Vagina (tissue), 2 donors: ENCODE measurements around the gene DLEC1. TPM values are rescaled to one million over a fixed set of nuclear protein-coding genes. Genes with fewer than 3 reads are reported as not detected.

Experiments used
- DNase-seq, 2 donors: peaks; one replicate each; pipeline ENCODE4 v3.0.0-alpha.2; 2017; ENCODE audit errors: extremely low spot score in 2 of 2
- H3K27ac ChIP-seq: fragments of 200-600 bp; sonication (generic); one replicate; pipeline ENCODE4 v1.5.1; 2019
- H3K27me3 ChIP-seq: fragments of 200-600 bp; sonication (generic); one replicate; pipeline ENCODE4 v1.5.1; 2019
- H3K36me3 ChIP-seq, 2 donors: fragments of 200-600 bp; sonication (generic); one replicate each; pipeline ENCODE4 v1.5.1; 2017 to 2019
- H3K4me1 ChIP-seq: fragments of 200-600 bp; sonication (generic); one replicate; pipeline ENCODE4 v1.5.1; 2019
- H3K4me3 ChIP-seq, 2 donors: fragments of 200-600 bp; sonication (generic); 1 replicate in 1 of 2; 2 replicates in 1 of 2; pipeline ENCODE4 v1.5.1; 2016 to 2019
- H3K9me3 ChIP-seq: fragments of 200-600 bp; sonication (generic); one replicate; pipeline ENCODE4 v1.5.1; 2019
- POLR2A ChIP-seq, 2 donors: fragments of 450-650 bp; IDR thresholded peaks; one replicate each; pipeline ENCODE4 v1.6.1; 2017; ENCODE audit warnings: antibody characterized with exemption in 2 of 2, mild to moderate bottlenecking in 2 of 2, moderate library complexity in 2 of 2
- POLR2AphosphoS5 ChIP-seq, 2 donors: sonication (generic); formaldehyde crosslinking; IDR thresholded peaks; one replicate each; pipeline ENCODE4 v1.9.0; 2017; ENCODE audit warnings: antibody characterized with exemption in 2 of 2, mild to moderate bottlenecking in 2 of 2, low read depth in 1 of 2; ENCODE audit not compliant: insufficient read depth in 1 of 2
- intact Hi-C: fragments of 100-400 bp; cut with DNase I; formaldehyde crosslinking; loops from one replicate; pipeline ENCODE4 v1.15.1; 2023
- total RNA-seq: library from RNA; depleted of rRNA; stranded (reverse); fragments of >200 nt; gene quantifications from one replicate; pipeline ENCODE4 v1.2.3, GENCODE V29; 2016
- TF ChIP-seq, protein P1 (sequence below), 3 experiments: fragments of 450-650 bp in 2 of 3; fragments of 200-600 bp in 1 of 3; sonication (generic) in 1 of 3; IDR thresholded peaks; one replicate each; pipeline ENCODE4 v1.5.1; 2017 to 2019; ENCODE audit warnings: antibody characterized with exemption in 3 of 3, mild to moderate bottlenecking in 2 of 3, moderate library complexity in 2 of 3

Gene DLEC1
- total RNA-seq, 1 donor from 2014 or later, result 0.25 TPM

DNA sequence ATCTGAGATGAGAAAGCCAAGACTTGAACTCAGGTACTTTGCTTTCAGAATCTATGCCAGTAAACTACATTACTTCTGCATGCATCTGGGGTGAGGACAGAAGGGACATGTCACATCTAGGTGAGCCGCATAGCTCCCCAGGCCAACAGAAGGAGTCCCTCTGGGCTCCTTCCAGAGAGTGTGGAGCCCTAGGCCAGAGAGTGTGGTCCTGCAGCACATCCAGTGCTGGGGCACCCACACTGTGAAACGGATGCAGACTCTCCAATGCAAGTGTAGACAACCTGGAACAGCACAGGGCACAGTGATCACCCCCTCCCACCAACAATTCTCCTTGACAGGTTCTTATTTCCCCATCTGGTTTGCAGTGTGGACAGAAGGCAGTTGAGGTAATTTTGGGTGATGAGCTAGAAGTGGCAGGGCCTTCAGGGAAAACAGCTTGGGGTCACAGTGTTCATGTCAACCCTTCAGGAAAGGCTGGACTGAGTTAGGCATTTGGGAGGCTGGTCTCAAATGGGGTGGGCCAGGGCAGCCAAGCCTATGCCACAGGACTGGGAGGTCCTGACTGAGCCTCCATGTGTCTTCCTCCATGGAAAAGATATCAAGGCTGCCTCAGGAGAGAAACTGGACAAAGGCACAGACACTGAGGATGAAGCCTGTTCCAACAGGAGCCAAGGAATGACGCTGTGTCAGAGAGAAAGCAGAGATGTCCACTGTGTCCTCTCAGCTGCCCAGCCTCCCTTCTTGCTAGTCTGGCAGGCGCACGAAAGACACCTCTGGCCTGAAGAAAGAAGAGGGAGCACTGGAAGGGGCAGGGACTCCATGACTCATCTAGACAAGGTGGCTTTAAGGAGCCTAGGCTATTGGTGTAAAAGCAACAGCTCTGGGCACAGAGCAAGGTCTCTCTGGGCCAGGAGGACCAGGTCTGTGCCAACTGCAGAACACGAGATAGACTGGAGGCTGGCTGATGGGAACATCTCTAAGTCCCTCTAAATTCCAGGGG, 11.2 kb upstream of the DLEC1 start:
- DNase-seq, result peak in 1 of 2 donors; percentile 84
- Histone ChIP-seq H3K4me3 (no peak overlapping the region), H3K36me3 (no peaks in the 10 kb centered on the region), H3K9me3 (no peaks in the 10 kb centered on the region), H3K27me3 (no peaks in the 10 kb centered on the region), H3K27ac (peak overlapping the region; percentile 95), H3K4me1 (peaks cover 77% of the 10 kb centered on the region)
- intact Hi-C loops, result no loop called here
- TF ChIP-seq POLR2AphosphoS5 (IDR thresholded peaks at IDR 0.05; ENCODE audit: insufficient read depth in 1 of 2, low read depth in 1 of 2) (no peak), POLR2A (IDR thresholded peaks at IDR 0.05) (no peak)
- TF ChIP-seq, protein P1, sequence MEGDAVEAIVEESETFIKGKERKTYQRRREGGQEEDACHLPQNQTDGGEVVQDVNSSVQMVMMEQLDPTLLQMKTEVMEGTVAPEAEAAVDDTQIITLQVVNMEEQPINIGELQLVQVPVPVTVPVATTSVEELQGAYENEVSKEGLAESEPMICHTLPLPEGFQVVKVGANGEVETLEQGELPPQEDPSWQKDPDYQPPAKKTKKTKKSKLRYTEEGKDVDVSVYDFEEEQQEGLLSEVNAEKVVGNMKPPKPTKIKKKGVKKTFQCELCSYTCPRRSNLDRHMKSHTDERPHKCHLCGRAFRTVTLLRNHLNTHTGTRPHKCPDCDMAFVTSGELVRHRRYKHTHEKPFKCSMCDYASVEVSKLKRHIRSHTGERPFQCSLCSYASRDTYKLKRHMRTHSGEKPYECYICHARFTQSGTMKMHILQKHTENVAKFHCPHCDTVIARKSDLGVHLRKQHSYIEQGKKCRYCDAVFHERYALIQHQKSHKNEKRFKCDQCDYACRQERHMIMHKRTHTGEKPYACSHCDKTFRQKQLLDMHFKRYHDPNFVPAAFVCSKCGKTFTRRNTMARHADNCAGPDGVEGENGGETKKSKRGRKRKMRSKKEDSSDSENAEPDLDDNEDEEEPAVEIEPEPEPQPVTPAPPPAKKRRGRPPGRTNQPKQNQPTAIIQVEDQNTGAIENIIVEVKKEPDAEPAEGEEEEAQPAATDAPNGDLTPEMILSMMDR (IDR thresholded peaks at IDR 0.05), result no peak

- Histone ChIP-seq H3K4me1 (peaks cover 67% of the 10 kb centered on the region), H3K4me3 (peak overlapping the region; percentile 80), H3K9me3 (no peaks in the 10 kb centered on the region), H3K27me3 (no peaks in the 10 kb centered on the region), H3K36me3 (no peaks in the 10 kb centered on the region), H3K27ac (peak overlapping the region; percentile 95)
- DNase-seq, result peak in 1 of 2 donors; percentile 87
- intact Hi-C loops, result no loop called here
- TF ChIP-seq, protein P1 (IDR thresholded peaks at IDR 0.05), result no peak
- no peak for TF ChIP-seq POLR2A (IDR thresholded peaks at IDR 0.05)
- no peak for TF ChIP-seq POLR2AphosphoS5 (IDR thresholded peaks at IDR 0.05; ENCODE audit: insufficient read depth in 1 of 2, low read depth in 1 of 2)
Measured at GRCh38 chr3:38028621-38029361, 10.2 kb upstream of the DLEC1 start.

GRCh38 chr3:38029400-38030125, 9.4 kb upstream of the DLEC1 start, which contains the start of gene PLCD1:
PLCD1 (minus strand) TSS chr3:38029642; CDS start chr3:38029539, 103 bp downstream.
- TF ChIP-seq, protein P1 (IDR thresholded peaks at IDR 0.05), result peak in 1 of 3 experiments; percentile 22
- peak; percentile 29 to 89 for TF ChIP-seq POLR2AphosphoS5 (IDR thresholded peaks at IDR 0.05; ENCODE audit: insufficient read depth in 1 of 2, low read depth in 1 of 2)
- TF ChIP-seq POLR2A (IDR thresholded peaks at IDR 0.05), result peak in 1 of 2 donors; percentile 32
- Histone ChIP-seq H3K4me3 (peak within 1 kb of the TSS; percentile 80), H3K4me1 (peaks cover 64% of the 10 kb centered on the region), H3K27me3 (no peaks in the 10 kb centered on the region), H3K36me3 (no peaks in the 10 kb centered on the region), H3K9me3 (no peaks in the 10 kb centered on the region), H3K27ac (peak within 1 kb of the TSS; percentile 95)
- peak in 1 of 2 donors; percentile 88 for DNase-seq
- intact Hi-C loops, result no loop called here

DNA sequence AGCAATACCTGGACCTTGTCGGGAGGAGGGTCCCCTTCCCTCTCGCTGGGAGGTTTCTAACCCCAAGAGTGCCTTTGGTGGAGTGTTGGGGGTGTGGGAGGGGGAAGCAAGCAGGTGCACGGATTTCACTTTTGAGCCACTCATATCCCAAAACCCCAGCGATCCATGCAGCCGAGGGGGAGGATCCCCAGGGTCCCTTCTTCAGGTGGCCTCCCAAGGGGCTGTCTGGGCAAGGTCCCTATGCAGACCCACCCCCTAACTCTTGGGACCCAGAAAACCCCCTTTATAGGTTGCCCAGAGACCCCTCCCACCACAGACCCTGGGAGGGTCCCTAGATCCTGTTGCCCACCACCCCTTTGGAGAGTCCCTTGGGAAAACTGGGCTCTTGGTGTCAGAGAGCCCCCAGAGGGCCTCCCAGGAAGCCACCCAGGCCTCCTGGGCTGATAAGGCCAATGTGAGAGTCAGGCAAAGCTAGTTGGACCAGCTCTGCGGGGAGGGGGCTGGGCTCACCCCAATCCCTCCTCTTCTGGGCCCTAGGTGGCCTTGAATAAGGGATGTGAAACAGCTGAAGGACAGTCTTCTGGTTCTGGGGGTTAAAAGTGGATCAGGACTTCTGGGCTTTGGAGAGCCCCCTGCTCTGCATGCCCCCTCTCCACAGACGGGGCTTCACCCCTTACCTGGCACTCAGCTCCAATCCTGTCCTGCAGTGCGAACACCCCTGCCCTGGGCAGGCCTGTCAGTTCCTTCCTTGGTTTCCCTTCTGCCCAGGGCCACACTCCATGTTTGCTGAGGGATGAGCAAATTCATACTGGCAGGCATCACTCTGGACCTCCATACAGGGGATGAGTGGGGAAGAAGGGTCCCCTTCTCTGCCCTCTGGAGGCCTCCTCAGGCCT, 8.6 kb upstream of the DLEC1 start:
- H3K27ac ChIP-seq, result peak overlapping the region; percentile 95
- H3K36me3 ChIP-seq, result no peaks in the 10 kb centered on the region
- intact Hi-C loops, result no loop called here
- H3K27me3 ChIP-seq, result no peaks in the 10 kb centered on the region
- peaks cover 61% of the 10 kb centered on the region for H3K4me1 ChIP-seq
- H3K4me3 ChIP-seq, result peak overlapping the region; percentile 80
- H3K9me3 ChIP-seq, result no peaks in the 10 kb centered on the region
- peak in 1 of 2 donors; percentile 86 for DNase-seq
- TF ChIP-seq POLR2AphosphoS5 (IDR thresholded peaks at IDR 0.05; ENCODE audit: insufficient read depth in 1 of 2, low read depth in 1 of 2) (no peak), POLR2A (IDR thresholded peaks at IDR 0.05) (no peak)
- TF ChIP-seq, protein P1 (IDR thresholded peaks at IDR 0.05), result no peak
